ENCODE data around the gene HEBP1. TPM values are rescaled to one million over a fixed set of nuclear protein-coding genes. Genes with fewer than 3 reads are reported as not detected.

HEBP1 gene
- total RNA-seq, 1 experiment from 2014 or later: 22.2 TPM

GRCh38 chr12:12976366-12976765 is 23.7 kb downstream of the HEBP1 start:
- no peaks in the 10 kb centered on the region for H3K4me1 Mint-ChIP-seq
- peaks cover 10 to 13% of the 10 kb centered on the region in 2 experiments; a peak in 4 of 5 replicates for H3K9me3 Mint-ChIP-seq

More at GRCh38 chr12:12976366-12976765, 23.7 kb downstream of the HEBP1 start:
- Mint-ChIP-seq H3K36me3 (ENCODE audit: insufficient read depth in 1 of 3, low read depth in 3 of 3) (peaks cover 35 to 41% (median 40%) of the 10 kb centered on the region in 3 experiments), H3K4me3 (no peak overlapping the region), H3K27me3 (ENCODE audit: low read depth) (no peaks in the 10 kb centered on the region), H3K27ac (no peak overlapping the region)
- no peaks in the 10 kb centered on the region for H3K4me1 ChIP-seq (ENCODE audit: insufficient read depth, low read length)
- H3K27ac ChIP-seq (ENCODE audit: insufficient read length, low read depth, low read length): no peak overlapping the region
- H3T11ph ChIP-seq (ENCODE audit: low read length): no peak overlapping the region
- no peak overlapping the region for H3K14ac ChIP-seq (ENCODE audit: insufficient read depth, low read length)
- no peaks in the 10 kb centered on the region for H4K20me1 ChIP-seq (ENCODE audit: control insufficient read depth, insufficient read depth, insufficient read length)
- H3K9ac ChIP-seq (ENCODE audit: extremely low read depth, insufficient read length, low read length): no peak overlapping the region
- H4K5ac ChIP-seq (ENCODE audit: insufficient read length, low read depth, low read length): no peak overlapping the region
- no peak overlapping the region for H2BK5ac ChIP-seq (ENCODE audit: insufficient read length, low read length)
- no peaks in the 10 kb centered on the region for H3K79me2 ChIP-seq (ENCODE audit: insufficient read depth, low read length)
- no peak overlapping the region for H3K4ac ChIP-seq (ENCODE audit: low read depth, low read length)
- no peak overlapping the region for H2BK20ac ChIP-seq (ENCODE audit: low read depth, low read length, poor library complexity, severe bottlenecking)
- H3K18ac ChIP-seq (ENCODE audit: insufficient read length, low read depth, low read length): no peak overlapping the region
- no CpG with 5 or more reads among the region's 2 CpGs for WGBS (ENCODE audit: extremely low coverage, insufficient read length, low lambda C conversion rate)
- no peaks in the 10 kb centered on the region for H3K23me2 ChIP-seq (ENCODE audit: insufficient read length, low read depth, low read length, poor library complexity, severe bottlenecking)
- H2BK12ac ChIP-seq (ENCODE audit: insufficient read length, low read depth, low read length): no peak overlapping the region
- no peak for DNase-seq
- H4K91ac ChIP-seq (ENCODE audit: insufficient read length, low read depth, low read length): no peak overlapping the region
- H2BK120ac ChIP-seq (ENCODE audit: low read depth, low read length, poor library complexity, severe bottlenecking): no peak overlapping the region
- no peak overlapping the region for H2AK5ac ChIP-seq (ENCODE audit: insufficient read length, low read length)
- H2BK15ac ChIP-seq (ENCODE audit: low read depth, low read length): no peak overlapping the region
- H3K9me3 ChIP-seq (ENCODE audit: control insufficient read depth, low read depth, low read length): peaks cover 14% of the 10 kb centered on the region
- H4K8ac ChIP-seq (replicated peaks; ENCODE audit: insufficient read length, low read depth, low read length): no peak overlapping the region
- H3K4me2 ChIP-seq (ENCODE audit: insufficient read depth, insufficient read length, low read length): no peak overlapping the region
- no peaks in the 10 kb centered on the region for H3K79me1 ChIP-seq (ENCODE audit: insufficient read depth, low read depth, low read length, poor library complexity, severe bottlenecking)
- H2AFZ ChIP-seq (ENCODE audit: low read length): no peak overlapping the region
- no peak overlapping the region for H3K23ac ChIP-seq (ENCODE audit: insufficient read length, low read depth, low read length)
- H3K27me3 ChIP-seq (ENCODE audit: insufficient read depth, low read length): no peaks in the 10 kb centered on the region
- no peak for TF ChIP-seq CTCF (conservative IDR thresholded peaks at IDR 0.05)
- H3K56ac ChIP-seq (ENCODE audit: insufficient read length, low read depth, low read length): no peak overlapping the region

Measured in H9 (cell line).